ENCODE results near the gene UCKL1. TPM values are rescaled to one million over a fixed set of nuclear protein-coding genes. Genes with fewer than 3 reads are reported as not detected.
A peak's percentile ranks its signal among the peaks of the same experiment; 100 is the strongest.

The UCKL1 gene
- total RNA-seq, 5 donors from 2014 or later (not counting 1 experiment from before 2014, with no cell fraction given): 40.6 to 72.3 (median 67.0) TPM

GRCh38 chr20:63982937-63983336, 26.7 kb upstream of the UCKL1 start:
- Histone ChIP-seq H3K27ac (ENCODE audit: low read length) (no peak overlapping the region), H3K36me3 (ENCODE audit: control insufficient read depth in 2 of 2, extremely low read depth in 1 of 2, insufficient read depth in 1 of 2, low read length in 1 of 2) (peaks cover 0 to 45% of the 10 kb centered on the region in 2 donors), H3K4me3 (ENCODE audit: control insufficient read depth in 1 of 2, extremely low read depth in 1 of 2, low read length in 1 of 2) (no peak overlapping the region), H3K9me3 (no peaks in the 10 kb centered on the region), H3K27me3 (replicated peaks in 1 of 2; ENCODE audit: control insufficient read depth in 2 of 2, extremely low read depth in 1 of 2, insufficient read depth in 2 of 2, low read length in 1 of 2) (no peaks in the 10 kb centered on the region), H3K4me1 (ENCODE audit: control insufficient read depth in 1 of 2, extremely low read depth in 1 of 2, insufficient read depth in 2 of 2, low read length in 2 of 2) (peaks cover 29 to 44% of the 10 kb centered on the region in 2 experiments)
- ChIA-PET CTCF (no interaction called here), POLR2A (no interaction called here)
- Mint-ChIP-seq H3K36me3 (peaks cover 24% of the 10 kb centered on the region), H3K27ac (peak overlapping the region in 1 of 2 donors; percentile 21), H3K27me3 (no peaks in the 10 kb centered on the region), H3K4me3 (peak overlapping the region; percentile 49 to 84 (median 64)), H3K4me1 (peaks cover 45 to 48% (median 48%) of the 10 kb centered on the region in 3 donors), H3K9me3 (no peaks in the 10 kb centered on the region)
- 97% methylated on average over 14 of the region's 14 CpGs for WGBS (ENCODE audit: insufficient coverage)
- DNase-seq: no peak
- ATAC-seq (replicated peaks in 1 of 4): no peak

- Mint-ChIP-seq H3K36me3 (peaks cover 27% of the 10 kb centered on the region), H3K9me3 (no peaks in the 10 kb centered on the region), H3K4me3 (peak within 1 kb of the TSS; percentile 84 to 94 (median 85)), H3K27me3 (no peaks in the 10 kb centered on the region), H3K4me1 (peaks cover 64 to 66% (median 64%) of the 10 kb centered on the region in 3 donors), H3K27ac (peak within 1 kb of the TSS; percentile 96 to 98)
- WGBS (ENCODE audit: insufficient coverage): under 1% methylated on average over 60 of the region's 75 CpGs
- H3K27me3 ChIP-seq (replicated peaks in 1 of 2; ENCODE audit: control insufficient read depth in 2 of 2, extremely low read depth in 1 of 2, insufficient read depth in 2 of 2, low read length in 1 of 2): no peaks in the 10 kb centered on the region
- peak; percentile 86 to 98 (median 93) for DNase-seq
- peak within 1 kb of the TSS; percentile 80 for H3K27ac ChIP-seq (ENCODE audit: low read length)
- H3K36me3 ChIP-seq (ENCODE audit: control insufficient read depth in 2 of 2, extremely low read depth in 1 of 2, insufficient read depth in 1 of 2, low read length in 1 of 2): peaks cover under 1 to 34% of the 10 kb centered on the region in 2 donors
- no peaks in the 10 kb centered on the region for H3K9me3 ChIP-seq
- ChIA-PET POLR2A (interaction anchor here in 1 of 2 donors (1.0 kb wide), 1 partner anchor 116 kb away, joined by 3 read pairs; the partner anchor contains the start of gene TPD52L2), CTCF (interaction anchor here in 1 of 2 donors (0.7 to 1.8 kb wide), 7 partner anchors 24 to 339 kb away, joined by 3 to 8 read pairs (median 5); partner anchors contain the start of genes LIME1, RTEL1, TCEA2 and UCKL1)
- H3K4me1 ChIP-seq (ENCODE audit: control insufficient read depth in 1 of 2, extremely low read depth in 1 of 2, insufficient read depth in 2 of 2, low read length in 2 of 2): peaks cover 37 to 58% of the 10 kb centered on the region in 2 experiments
- H3K4me3 ChIP-seq (ENCODE audit: control insufficient read depth in 1 of 2, extremely low read depth in 1 of 2, low read length in 1 of 2): peak within 1 kb of the TSS; percentile 62 to 72
- ATAC-seq (replicated peaks in 1 of 4): peak; percentile 69 to 76 (median 70)
Observed at GRCh38 chr20:63980806-63981728, 24.9 kb upstream of the UCKL1 start, which contains the start of gene PRPF6. PRPF6 (plus strand) TSS chr20:63981132; CDS start chr20:63981246, 114 bp downstream.

- ChIA-PET CTCF (interaction anchor here (0.7 to 1.8 kb wide), 8 partner anchors 24 to 339 kb away, joined by 3 to 8 read pairs (median 4); partner anchors contain the start of genes LIME1 (in 1 of the 2), RTEL1 (in 1 of the 2), TCEA2 (in 1 of the 2) and UCKL1 (in 1 of the 2)), POLR2A (interaction anchor here in 1 of 2 donors (1.0 kb wide), 1 partner anchor 115 kb away, joined by 3 read pairs; the partner anchor contains the start of gene TPD52L2)
- Histone ChIP-seq H3K36me3 (ENCODE audit: control insufficient read depth in 2 of 2, extremely low read depth in 1 of 2, insufficient read depth in 1 of 2, low read length in 1 of 2) (peaks cover 8 to 30% of the 10 kb centered on the region in 2 donors), H3K9me3 (no peaks in the 10 kb centered on the region), H3K4me3 (ENCODE audit: control insufficient read depth in 1 of 2, extremely low read depth in 1 of 2, low read length in 1 of 2) (peak overlapping the region; percentile 62 to 72), H3K27me3 (replicated peaks in 1 of 2; ENCODE audit: control insufficient read depth in 2 of 2, extremely low read depth in 1 of 2, insufficient read depth in 2 of 2, low read length in 1 of 2) (no peaks in the 10 kb centered on the region), H3K27ac (ENCODE audit: low read length) (peak overlapping the region; percentile 80), H3K4me1 (ENCODE audit: control insufficient read depth in 1 of 2, extremely low read depth in 1 of 2, insufficient read depth in 2 of 2, low read length in 2 of 2) (peaks cover 37 to 58% of the 10 kb centered on the region in 2 experiments)
- H3K4me1 Mint-ChIP-seq: peaks cover 62 to 68% (median 65%) of the 10 kb centered on the region in 3 donors
- no peaks in the 10 kb centered on the region for H3K9me3 Mint-ChIP-seq
- DNase-seq (peak in 9 of 35 experiments; percentile 24 to 67 (median 31)), ATAC-seq (replicated peaks in 1 of 4) (peak; percentile 7 to 37 (median 14))
- H3K36me3 Mint-ChIP-seq: peaks cover 24% of the 10 kb centered on the region
- WGBS (ENCODE audit: insufficient coverage): 28% methylated on average over 8 of the region's 15 CpGs
- H3K27me3 Mint-ChIP-seq: no peaks in the 10 kb centered on the region
- H3K4me3 Mint-ChIP-seq: peak overlapping the region; percentile 84 to 94 (median 85)
- peak overlapping the region; percentile 96 to 98 for H3K27ac Mint-ChIP-seq
Observed at GRCh38 chr20:63980317-63980805, 24.1 kb upstream of the UCKL1 start.

- Histone ChIP-seq H3K36me3 (ENCODE audit: control insufficient read depth in 2 of 2, extremely low read depth in 1 of 2, insufficient read depth in 1 of 2, low read length in 1 of 2) (peaks cover 11 to 30% of the 10 kb centered on the region in 2 donors), H3K4me1 (ENCODE audit: control insufficient read depth in 1 of 2, extremely low read depth in 1 of 2, insufficient read depth in 2 of 2, low read length in 2 of 2) (peaks cover 37 to 58% of the 10 kb centered on the region in 2 experiments), H3K27me3 (replicated peaks in 1 of 2; ENCODE audit: control insufficient read depth in 2 of 2, extremely low read depth in 1 of 2, insufficient read depth in 2 of 2, low read length in 1 of 2) (no peaks in the 10 kb centered on the region), H3K9me3 (no peaks in the 10 kb centered on the region), H3K27ac (ENCODE audit: low read length) (peak within 1 kb of the TSS; percentile 80), H3K4me3 (ENCODE audit: control insufficient read depth in 1 of 2, extremely low read depth in 1 of 2, low read length in 1 of 2) (peak within 1 kb of the TSS; percentile 67 to 72)
- H3K27ac Mint-ChIP-seq: peak within 1 kb of the TSS; percentile 96 to 98
- no peaks in the 10 kb centered on the region for H3K27me3 Mint-ChIP-seq
- peaks cover 61 to 67% (median 66%) of the 10 kb centered on the region in 3 donors for H3K4me1 Mint-ChIP-seq
- ATAC-seq (replicated peaks in 1 of 4) (peak; percentile 34 to 51 (median 36)), DNase-seq (peak; percentile 47 to 83 (median 69))
- peak within 1 kb of the TSS; percentile 84 to 94 (median 85) for H3K4me3 Mint-ChIP-seq
- WGBS (ENCODE audit: insufficient coverage): 0% methylated on average over 30 of the region's 52 CpGs
- peaks cover 21% of the 10 kb centered on the region for H3K36me3 Mint-ChIP-seq
- ChIA-PET POLR2A (interaction anchor here (0.6 to 1.0 kb wide), 3 partner anchors 115 to 426 kb away, joined by 3 to 4 read pairs (median 3); partner anchors contain the start of gene TPD52L2 (in 1 of the 2)), CTCF (interaction anchor here (0.6 to 1.8 kb wide), 7 partner anchors 59 to 321 kb away, joined by 3 to 8 read pairs (median 3); partner anchors contain the start of genes LIME1 (in 1 of the 2) and RTEL1 (in 1 of the 2))
- H3K9me3 Mint-ChIP-seq: no peaks in the 10 kb centered on the region
Observed at GRCh38 chr20:63979557-63980316, 23.5 kb upstream of the UCKL1 start, which contains the start of gene SAMD10. SAMD10 (minus strand) TSS chr20:63979642; CDS start chr20:63979467, 175 bp downstream.

GRCh38 chr20:63979229-63979556, 23.0 kb upstream of the UCKL1 start:
- ATAC-seq (replicated peaks in 1 of 4): no peak
- peaks cover 17% of the 10 kb centered on the region for H3K36me3 Mint-ChIP-seq
- no peaks in the 10 kb centered on the region for H3K27me3 Mint-ChIP-seq
- H3K4me3 Mint-ChIP-seq: peak overlapping the region; percentile 72 to 84 (median 80)
- peaks cover 57 to 65% (median 62%) of the 10 kb centered on the region in 3 donors for H3K4me1 Mint-ChIP-seq
- peak overlapping the region; percentile 67 to 70 for H3K4me3 ChIP-seq (ENCODE audit: control insufficient read depth in 1 of 2, extremely low read depth in 1 of 2, low read length in 1 of 2)
- peaks cover 11 to 30% of the 10 kb centered on the region in 2 donors for H3K36me3 ChIP-seq (ENCODE audit: control insufficient read depth in 2 of 2, extremely low read depth in 1 of 2, insufficient read depth in 1 of 2, low read length in 1 of 2)
- H3K27me3 ChIP-seq (replicated peaks in 1 of 2; ENCODE audit: control insufficient read depth in 2 of 2, extremely low read depth in 1 of 2, insufficient read depth in 2 of 2, low read length in 1 of 2): no peaks in the 10 kb centered on the region
- ChIA-PET CTCF (interaction anchor here in 1 of 2 donors (0.6 to 1.8 kb wide), 5 partner anchors 60 to 321 kb away, joined by 3 to 8 read pairs (median 4); partner anchors contain the start of gene RTEL1), POLR2A (no interaction called here)
- H3K4me1 ChIP-seq (ENCODE audit: control insufficient read depth in 1 of 2, extremely low read depth in 1 of 2, insufficient read depth in 2 of 2, low read length in 2 of 2): peaks cover 37 to 60% of the 10 kb centered on the region in 2 experiments
- DNase-seq: no peak
- no peaks in the 10 kb centered on the region for H3K9me3 ChIP-seq
- H3K9me3 Mint-ChIP-seq: no peaks in the 10 kb centered on the region
- H3K27ac Mint-ChIP-seq: peak overlapping the region; percentile 46 to 88
- under 1% methylated on average over 41 of the region's 47 CpGs for WGBS (ENCODE audit: insufficient coverage)
- peak overlapping the region; percentile 71 for H3K27ac ChIP-seq (ENCODE audit: low read length)
